ENCODE data around the gene FBF1.

GRCh38 chr17:75909051-75909811, 31.6 kb downstream of the FBF1 start:
- no peak for TF ChIP-seq OSR1 (CRISPR knock-in tag; IDR thresholded peaks at IDR 0.05)
- no peak for TF ChIP-seq ZNF70 (CRISPR knock-in tag; IDR thresholded peaks at IDR 0.05)
- no peak for TF ChIP-seq POU6F1 (CRISPR knock-in tag; IDR thresholded peaks at IDR 0.05; ENCODE audit: borderline replicate concordance, low read depth)
- TF ChIP-seq CREB5 (CRISPR knock-in tag; IDR thresholded peaks at IDR 0.05; ENCODE audit: low read depth) = no peak
- no peak for TF ChIP-seq ARNTL (CRISPR knock-in tag; IDR thresholded peaks at IDR 0.05; ENCODE audit: borderline replicate concordance, low read depth)
